GM12872 (cell line): ENCODE data around the gene CACNA2D4.

ENCODE experiments used
- CTCF ChIP-seq: IDR thresholded peaks from 3 replicates; pipeline ENCODE4 v1.5.1; 2011; ENCODE audit warnings: low read depth, mild to moderate bottlenecking, low read length, moderate library complexity; ENCODE audit not compliant: insufficient read depth

CACNA2D4 gene

GRCh38 chr12:1876086-1876485 is 42.4 kb downstream of the CACNA2D4 start:
- TF ChIP-seq CTCF: no peak

- no peak for TF ChIP-seq CTCF
These were observed 42.8 kb downstream of the CACNA2D4 start for GRCh38 chr12:1875608-1876007.

DNA sequence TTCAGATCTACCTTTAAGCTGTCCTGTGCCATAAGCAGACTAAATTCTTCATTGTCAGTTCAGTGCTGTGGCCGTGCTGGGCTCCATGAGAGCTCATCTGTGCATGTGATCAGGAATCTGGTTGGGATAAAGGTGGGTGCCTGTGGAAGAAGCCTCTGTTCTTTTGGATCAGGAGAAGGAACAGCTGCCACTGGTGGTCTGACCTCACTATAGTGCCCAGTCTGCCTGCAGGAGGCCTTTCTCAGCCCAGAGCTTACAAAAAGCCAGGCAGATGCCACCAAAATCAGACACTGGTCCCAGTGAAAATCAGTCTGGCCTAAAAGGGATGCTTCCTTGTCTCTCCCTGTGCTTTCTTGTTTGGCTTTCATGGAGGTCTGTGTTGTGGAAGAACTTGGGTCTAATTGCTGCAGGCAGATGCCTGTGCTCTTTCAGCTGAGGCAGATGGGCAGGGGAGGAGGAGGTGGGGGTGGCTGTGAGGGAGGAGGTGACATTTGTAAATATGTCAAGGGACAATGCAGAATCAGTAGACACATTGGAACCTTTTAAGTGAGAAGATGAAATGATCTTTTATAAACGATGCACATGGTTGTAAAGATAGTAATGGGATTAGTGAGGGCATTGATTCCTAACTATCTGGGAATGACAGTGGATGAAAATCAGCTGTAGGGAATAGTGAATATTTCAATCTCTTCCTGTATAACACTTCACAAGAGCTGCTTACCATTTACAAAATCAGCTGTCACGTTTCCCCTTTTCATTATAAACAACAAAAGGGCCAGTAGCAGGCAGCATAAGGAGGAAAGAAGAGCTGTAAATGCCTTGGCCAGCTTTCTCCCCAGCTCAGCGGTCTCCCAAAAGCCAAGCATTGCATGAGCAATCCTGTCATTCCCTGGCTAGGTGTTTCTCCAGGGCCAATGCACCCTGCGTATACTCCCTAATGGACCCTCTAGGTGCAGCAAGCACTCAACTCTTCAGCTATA is 44.6 kb downstream of the CACNA2D4 start:
- no peak for TF ChIP-seq CTCF

DNA sequence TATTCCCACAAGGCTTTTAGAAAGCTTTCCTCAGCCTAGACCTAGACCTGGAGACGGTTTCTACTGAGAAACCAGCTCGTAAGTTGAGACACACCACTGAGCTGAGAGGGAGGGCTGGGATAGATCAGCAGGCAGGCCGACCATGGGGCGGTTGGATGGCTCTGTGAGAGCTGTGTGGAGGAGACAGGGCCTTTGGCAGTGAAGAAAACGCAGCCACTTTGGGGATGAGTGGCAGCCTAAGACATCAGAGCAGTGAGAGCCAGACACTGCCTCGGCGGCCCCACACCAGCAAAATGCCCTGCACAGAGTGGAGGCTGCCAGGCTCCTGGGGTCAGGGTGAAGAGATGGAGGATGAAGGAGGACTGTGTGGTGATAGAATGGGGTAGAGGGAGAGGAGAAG is 46.0 kb downstream of the CACNA2D4 start:
- no peak for TF ChIP-seq CTCF

DNA sequence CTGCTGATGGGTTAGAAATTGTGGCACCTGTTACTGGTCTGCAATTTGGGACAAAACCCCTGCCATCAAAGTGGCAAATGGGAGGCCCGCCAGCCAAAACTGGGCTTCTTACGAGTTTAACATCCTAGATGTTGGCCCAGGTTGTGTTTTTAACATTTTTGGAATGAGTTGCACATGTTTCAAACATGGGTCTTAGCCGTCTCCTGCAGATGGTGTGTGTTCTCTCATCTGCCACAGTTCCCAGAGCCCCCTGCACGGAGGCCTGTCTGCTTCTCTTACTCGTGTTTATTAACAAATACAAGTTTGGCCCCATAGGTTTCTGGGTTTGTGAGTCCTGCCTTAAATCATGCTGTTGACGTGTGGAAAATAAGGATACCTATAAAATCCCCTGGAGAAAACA is 46.5 kb downstream of the CACNA2D4 start:
- no peak for TF ChIP-seq CTCF

DNA sequence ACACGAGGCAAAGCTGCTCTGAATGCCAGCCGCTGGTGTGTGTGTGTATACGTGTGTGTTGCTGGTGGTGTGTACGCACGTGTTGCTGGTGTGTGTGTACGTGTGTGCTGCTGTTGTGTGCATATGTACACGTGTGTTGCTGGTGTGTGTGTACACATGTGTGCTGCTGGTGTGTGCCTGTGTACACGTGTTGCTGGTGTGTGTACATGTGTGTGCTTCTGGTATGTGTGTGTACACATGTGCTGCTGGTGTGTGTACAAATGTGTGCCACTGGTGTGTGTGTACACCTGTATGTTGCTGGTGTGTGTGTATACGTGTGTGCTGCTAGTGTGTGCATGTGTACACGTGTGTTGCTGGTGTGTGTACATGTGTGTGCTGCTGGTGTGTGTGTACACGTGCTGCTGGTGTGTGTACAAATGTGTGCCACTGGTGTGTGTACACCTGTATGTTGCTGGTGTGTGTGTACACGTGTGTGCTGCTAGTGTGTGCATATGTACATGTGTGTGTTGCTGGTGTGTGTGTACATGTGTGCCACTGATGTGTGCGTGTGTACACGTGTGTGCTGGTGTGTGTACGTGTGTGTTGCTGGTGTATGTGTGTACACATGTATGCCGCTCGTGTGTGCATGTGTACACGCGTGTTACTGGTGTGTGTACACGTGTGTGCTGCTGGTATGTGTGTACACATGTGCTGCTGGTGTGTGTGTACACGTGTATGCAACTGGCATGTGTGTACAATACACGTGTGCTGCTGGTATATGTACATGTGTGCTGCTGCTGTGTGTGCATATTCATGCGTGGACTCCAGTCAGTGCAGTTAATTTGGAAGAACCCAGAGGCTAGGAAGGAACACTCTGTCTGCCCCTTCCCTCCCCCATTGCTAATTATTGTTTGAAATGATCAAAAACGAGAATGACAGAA is 47.2 kb downstream of the CACNA2D4 start:
- no peak for TF ChIP-seq CTCF

DNA sequence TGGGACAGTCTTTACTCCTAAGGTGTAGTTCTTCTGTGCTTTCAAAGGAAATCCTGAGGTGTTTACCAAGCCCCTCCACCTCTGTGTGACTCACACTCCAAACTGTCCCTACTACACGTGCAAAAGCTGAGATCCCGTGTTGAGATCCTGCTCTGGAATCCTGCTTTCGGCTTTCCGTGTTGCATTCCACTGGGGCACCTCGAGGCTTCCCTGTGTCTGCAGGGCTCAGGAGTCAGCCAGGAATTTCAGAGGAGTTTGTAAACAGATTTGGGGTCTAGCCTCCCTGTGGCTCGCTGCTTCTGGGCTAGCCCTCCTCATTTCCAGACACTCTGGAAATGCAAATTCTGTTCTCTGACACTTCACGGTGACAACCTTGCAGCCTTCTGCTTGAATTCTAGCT is 48.4 kb downstream of the CACNA2D4 start:
- TF ChIP-seq CTCF: no peak
